Measurements from ENCODE around the gene SYNE2.

- TF ChIP-seq CTCF (IDR thresholded peaks at IDR 0.05 in 4 of 5, conservative IDR thresholded peaks at IDR 0.05 in 1 of 5): no peak
- TF ChIP-seq POLR2A (IDR thresholded peaks at IDR 0.05): no peak
These were observed 270.5 kb downstream of the SYNE2 start for GRCh38 chr14:64123241-64123822.
